MM.1S (cell line): ENCODE data around the gene MPHOSPH9.

Source experiments
- DNase-seq: peaks from one replicate; pipeline ENCODE4 v3.0.0-alpha.2; 2015
- H2AFZ ChIP-seq: fragments of 300-600 bp; sonication (generic); 2 replicates; pipeline ENCODE4 v1.6.0; 2016; ENCODE audit warnings: antibody characterized with exemption, low read length
- H3F3A ChIP-seq: fragments of 300-600 bp; sonication (generic); 2 replicates; pipeline ENCODE4 v1.6.1; 2016; ENCODE audit warnings: mild to moderate bottlenecking, antibody characterized with exemption, low read length, moderate library complexity, mixed read lengths; ENCODE audit not compliant: insufficient read depth
- H3K27ac ChIP-seq: fragments of 300-600 bp; sonication (generic); 2 replicates; pipeline ENCODE4 v1.5.1; 2016; ENCODE audit warnings: mild to moderate bottlenecking, low read length
- H3K27me3 ChIP-seq: fragments of 300-600 bp; sonication (generic); replicated peaks from 2 replicates; pipeline ENCODE4 v1.6.0; 2016; ENCODE audit warnings: low read length; ENCODE audit not compliant: insufficient read depth
- H3K36me3 ChIP-seq: fragments of 300-600 bp; sonication (generic); replicated peaks from 2 replicates; pipeline ENCODE4 v1.6.1; 2016; ENCODE audit warnings: mild to moderate bottlenecking, low read length, mixed read lengths; ENCODE audit not compliant: insufficient read depth
- H3K4me1 ChIP-seq: fragments of 300-600 bp; sonication (generic); 2 replicates; pipeline ENCODE4 v1.6.1; 2016; ENCODE audit warnings: low read length, mixed read lengths
- H3K4me2 ChIP-seq: fragments of 300-600 bp; sonication (generic); 2 replicates; pipeline ENCODE4 v1.6.0; 2016; ENCODE audit warnings: low read depth, low read length
- H3K4me3 ChIP-seq: fragments of 300-600 bp; sonication (generic); 2 replicates; pipeline ENCODE4 v1.5.1; 2016; ENCODE audit warnings: low read length, mixed read lengths
- H3K79me2 ChIP-seq: fragments of 300-600 bp; sonication (generic); 2 replicates; pipeline ENCODE4 v1.6.1; 2016; ENCODE audit warnings: mixed run types, low read length, mixed read lengths
- H3K9ac ChIP-seq: fragments of 300-600 bp; sonication (generic); 2 replicates; pipeline ENCODE4 v1.6.1; 2016; ENCODE audit warnings: low read length, mixed read lengths
- H3K9me2 ChIP-seq: fragments of 300-600 bp; sonication (generic); replicated peaks from 2 replicates; pipeline ENCODE4 v1.6.1; 2016; ENCODE audit warnings: mild to moderate bottlenecking, low read length, mixed read lengths; ENCODE audit not compliant: insufficient read depth
- H3K9me3 ChIP-seq: fragments of 300-600 bp; sonication (generic); replicated peaks from 2 replicates; pipeline ENCODE4 v1.6.1; 2016; ENCODE audit warnings: mild to moderate bottlenecking, low read length, mixed read lengths; ENCODE audit not compliant: insufficient read depth
- H4K20me1 ChIP-seq: fragments of 300-600 bp; sonication (generic); 2 replicates; pipeline ENCODE4 v1.6.1; 2016; ENCODE audit warnings: mild to moderate bottlenecking, low read length, moderate library complexity, mixed read lengths; ENCODE audit not compliant: insufficient read depth
- CTCF ChIP-seq: fragments of 300-600 bp; sonication (generic); IDR thresholded peaks from 2 replicates; pipeline ENCODE4 v1.5.1; 2016; ENCODE audit warnings: antibody characterized with exemption, low read length, mixed read lengths
- EZH2 ChIP-seq: fragments of 300-600 bp; sonication (generic); optimal IDR thresholded peaks from 2 replicates; pipeline ENCODE3; 2017; ENCODE audit warnings: low read depth, mild to moderate bottlenecking, antibody characterized with exemption, low read length, mixed read lengths
- EZH2phosphoT487 ChIP-seq: fragments of 300-600 bp; sonication (generic); IDR thresholded peaks from 2 replicates; pipeline ENCODE4 v1.6.1; 2018; ENCODE audit warnings: antibody characterized with exemption, low read length

Gene MPHOSPH9

GRCh38 chr12:123200414-123200813, 32.5 kb downstream of the MPHOSPH9 start:
- Histone ChIP-seq H3K9me3 (no peaks in the 10 kb centered on the region), H3K36me3 (no peaks in the 10 kb centered on the region; the same call in 1 of the 2 replicates)

GRCh38 chr12:123199936-123200335, 33.0 kb downstream of the MPHOSPH9 start:
- Histone ChIP-seq H3K79me2 (no peaks in the 10 kb centered on the region), H3K9ac (no peak overlapping the region), H3K4me3 (no peak overlapping the region), H3K9me2 (no peaks in the 10 kb centered on the region), H3K36me3 (no peaks in the 10 kb centered on the region; the same call in 1 of the 2 replicates), H3K27ac (no peak overlapping the region), H4K20me1 (no peaks in the 10 kb centered on the region), H3F3A (no peaks in the 10 kb centered on the region), H3K4me2 (no peak overlapping the region), H3K4me1 (no peaks in the 10 kb centered on the region), H3K9me3 (no peaks in the 10 kb centered on the region), H3K27me3 (no peaks in the 10 kb centered on the region), H2AFZ (no peak overlapping the region)
- no peak for DNase-seq
- TF ChIP-seq EZH2 (no peak), CTCF (no peak), EZH2phosphoT487 (no peak)

More at GRCh38 chr12:123200414-123200813, 32.5 kb downstream of the MPHOSPH9 start:
- Histone ChIP-seq H3K27me3 (no peaks in the 10 kb centered on the region), H4K20me1 (no peaks in the 10 kb centered on the region), H3K4me1 (no peaks in the 10 kb centered on the region), H3K9ac (no peak overlapping the region), H3K9me2 (no peaks in the 10 kb centered on the region), H3K4me2 (no peak overlapping the region), H3K27ac (no peak overlapping the region), H3K4me3 (no peak overlapping the region), H3K79me2 (no peaks in the 10 kb centered on the region), H2AFZ (no peak overlapping the region), H3F3A (no peaks in the 10 kb centered on the region)
- DNase-seq: no peak
- no peak for TF ChIP-seq EZH2phosphoT487
- TF ChIP-seq CTCF: no peak
- TF ChIP-seq EZH2: no peak

- Histone ChIP-seq H3K36me3 (no peaks in the 10 kb centered on the region), H3K27me3 (no peaks in the 10 kb centered on the region), H3K79me2 (no peaks in the 10 kb centered on the region), H3F3A (no peaks in the 10 kb centered on the region), H3K27ac (no peak overlapping the region), H3K9me3 (no peaks in the 10 kb centered on the region), H3K4me3 (no peak overlapping the region), H3K4me1 (no peaks in the 10 kb centered on the region), H3K9me2 (no peaks in the 10 kb centered on the region), H3K4me2 (no peak overlapping the region), H4K20me1 (no peaks in the 10 kb centered on the region), H3K9ac (no peak overlapping the region), H2AFZ (no peak overlapping the region)
- DNase-seq: no peak
- no peak for TF ChIP-seq CTCF
- no peak for TF ChIP-seq EZH2
- no peak for TF ChIP-seq EZH2phosphoT487
Measured at GRCh38 chr12:123187637-123188036, 45.3 kb downstream of the MPHOSPH9 start.
